Nephron (organoid): ENCODE measurements around the gene DNAAF3.

Source experiments
- H3K27ac Mint-ChIP-seq, 3 experiments: 2 replicates each; pipeline ENCODE4 v1.8.0; 2020; ENCODE audit warnings: mixed read lengths in 3 of 3, mild to moderate bottlenecking in 2 of 3, moderate library complexity in 1 of 3
- H3K27me3 Mint-ChIP-seq: 2 replicates; pipeline ENCODE4 v1.8.0; 2021; ENCODE audit warnings: low read depth, mild to moderate bottlenecking, moderate library complexity, mixed read lengths
- H3K36me3 Mint-ChIP-seq: 2 replicates; pipeline ENCODE4 v1.8.0; 2020; ENCODE audit warnings: low read depth, mixed read lengths
- H3K4me1 Mint-ChIP-seq: 2 replicates; pipeline ENCODE4 v1.8.0; 2020; ENCODE audit warnings: mixed read lengths
- H3K4me3 Mint-ChIP-seq, 3 experiments: 2 replicates each; pipeline ENCODE4 v1.8.0; 2020; ENCODE audit warnings: mild to moderate bottlenecking in 3 of 3, mixed read lengths in 3 of 3, moderate library complexity in 2 of 3
- H3K9me3 Mint-ChIP-seq: 2 replicates; pipeline ENCODE4 v1.8.0; 2020; ENCODE audit warnings: mixed read lengths
- TF ChIP-seq, protein P1 (sequence below), 3 experiments: fragments of 200-600 bp; sonication (generic); IDR thresholded peaks; one replicate each; pipeline ENCODE4 v1.5.0; 2021; ENCODE audit warnings: antibody characterized with exemption in 3 of 3; ENCODE audit not compliant: unreplicated experiment in 3 of 3

DNAAF3 gene

DNA sequence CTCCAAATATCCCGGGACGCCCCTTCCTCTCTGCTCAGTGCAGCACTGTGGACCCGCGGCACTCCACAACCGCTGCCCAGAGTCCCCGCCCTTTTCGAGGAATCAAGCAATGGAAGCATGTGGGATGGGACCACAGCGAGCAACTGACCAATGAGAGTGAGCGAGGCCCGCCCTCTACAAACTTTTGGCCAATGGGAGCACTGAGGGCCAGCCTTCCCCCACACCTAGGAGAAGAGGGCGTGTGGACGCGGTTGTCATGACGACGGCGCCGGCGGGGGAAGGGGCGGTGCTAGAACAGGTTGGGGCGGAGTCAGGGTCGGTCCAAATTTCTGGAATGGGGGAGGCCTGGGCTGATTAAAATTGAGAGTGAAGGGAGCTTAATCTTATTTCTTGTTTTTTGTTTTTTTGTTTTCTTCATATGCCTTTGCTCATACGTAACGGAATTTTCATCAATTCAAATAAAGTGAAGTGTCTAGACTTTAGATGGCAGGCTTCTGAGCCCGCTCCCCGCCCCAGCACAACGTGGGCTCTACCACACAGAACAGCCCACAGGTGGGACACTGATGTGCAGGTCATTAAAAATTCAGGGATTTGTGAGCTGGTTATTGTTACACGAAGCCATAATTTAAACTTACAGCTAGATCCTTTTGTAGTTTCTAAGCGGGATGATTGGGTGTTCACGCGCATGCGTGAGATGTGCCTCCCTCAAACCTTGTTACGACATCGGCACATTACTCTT is at the start of gene DNAAF3:
DNAAF3 (minus strand) TSS at position 84 of the 739 bp plus-strand sequence. CDS start 200 bp downstream, outside the sequence.
- H3K27ac Mint-ChIP-seq = peak within 1 kb of the TSS; percentile 91 to 95 (median 95)
- peaks cover 3% of the 10 kb centered on the region for H3K9me3 Mint-ChIP-seq
- TF ChIP-seq, protein P1, sequence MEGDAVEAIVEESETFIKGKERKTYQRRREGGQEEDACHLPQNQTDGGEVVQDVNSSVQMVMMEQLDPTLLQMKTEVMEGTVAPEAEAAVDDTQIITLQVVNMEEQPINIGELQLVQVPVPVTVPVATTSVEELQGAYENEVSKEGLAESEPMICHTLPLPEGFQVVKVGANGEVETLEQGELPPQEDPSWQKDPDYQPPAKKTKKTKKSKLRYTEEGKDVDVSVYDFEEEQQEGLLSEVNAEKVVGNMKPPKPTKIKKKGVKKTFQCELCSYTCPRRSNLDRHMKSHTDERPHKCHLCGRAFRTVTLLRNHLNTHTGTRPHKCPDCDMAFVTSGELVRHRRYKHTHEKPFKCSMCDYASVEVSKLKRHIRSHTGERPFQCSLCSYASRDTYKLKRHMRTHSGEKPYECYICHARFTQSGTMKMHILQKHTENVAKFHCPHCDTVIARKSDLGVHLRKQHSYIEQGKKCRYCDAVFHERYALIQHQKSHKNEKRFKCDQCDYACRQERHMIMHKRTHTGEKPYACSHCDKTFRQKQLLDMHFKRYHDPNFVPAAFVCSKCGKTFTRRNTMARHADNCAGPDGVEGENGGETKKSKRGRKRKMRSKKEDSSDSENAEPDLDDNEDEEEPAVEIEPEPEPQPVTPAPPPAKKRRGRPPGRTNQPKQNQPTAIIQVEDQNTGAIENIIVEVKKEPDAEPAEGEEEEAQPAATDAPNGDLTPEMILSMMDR (IDR thresholded peaks at IDR 0.05; ENCODE audit: unreplicated experiment in 3 of 3) = no peak
- peaks cover 61% of the 10 kb centered on the region for H3K27me3 Mint-ChIP-seq
- no peaks in the 10 kb centered on the region for H3K36me3 Mint-ChIP-seq
- H3K4me3 Mint-ChIP-seq = peak within 1 kb of the TSS; percentile 87 to 93 (median 92)
- H3K4me1 Mint-ChIP-seq = no peaks in the 10 kb centered on the region

DNA sequence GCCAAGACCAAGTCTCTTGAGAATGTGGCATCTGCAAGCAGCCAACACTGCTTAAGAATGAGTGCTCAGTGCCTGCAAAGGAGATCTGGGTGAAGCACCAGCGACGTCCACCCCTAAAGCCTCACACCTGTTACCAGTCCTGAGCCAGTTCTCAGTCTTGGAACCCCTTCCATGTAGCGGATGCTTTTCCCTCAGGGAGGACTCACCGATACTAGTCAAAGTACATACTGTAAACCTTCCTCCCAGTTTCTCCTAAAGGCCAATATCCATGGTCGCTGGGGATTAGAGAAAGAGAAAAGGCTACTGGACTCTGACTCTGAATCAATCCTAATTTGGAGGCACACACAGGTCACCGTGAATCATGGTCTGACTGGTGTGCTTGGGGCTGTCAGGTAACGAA is 47.1 kb upstream of the DNAAF3 start:
- H3K27me3 Mint-ChIP-seq = peaks cover 14% of the 10 kb centered on the region
- H3K4me3 Mint-ChIP-seq = no peak overlapping the region
- peaks cover 10% of the 10 kb centered on the region for H3K4me1 Mint-ChIP-seq
- TF ChIP-seq, protein P1 (IDR thresholded peaks at IDR 0.05; ENCODE audit: unreplicated experiment in 3 of 3) = no peak
- H3K27ac Mint-ChIP-seq = no peak overlapping the region
- H3K36me3 Mint-ChIP-seq = no peaks in the 10 kb centered on the region
- peaks cover 13% of the 10 kb centered on the region for H3K9me3 Mint-ChIP-seq

DNA sequence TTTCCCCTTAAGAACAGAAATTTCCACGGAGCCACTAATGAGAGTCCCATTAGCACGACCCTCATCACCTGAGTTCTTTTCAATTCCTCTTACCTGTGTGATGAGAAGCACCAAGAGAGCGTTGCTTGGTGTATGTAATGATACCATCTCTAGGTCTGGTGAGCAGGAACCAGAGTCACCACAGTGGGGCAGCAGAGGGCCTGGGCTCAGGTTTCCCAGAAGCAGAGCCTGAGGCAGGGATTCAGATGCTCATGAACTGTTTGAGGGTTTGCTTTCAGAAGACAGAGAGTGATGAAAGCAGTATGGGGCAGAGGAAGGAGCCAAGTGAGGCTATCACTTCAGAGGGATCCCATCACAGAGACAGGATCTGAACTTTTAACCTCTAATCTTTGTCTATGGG is 46.0 kb upstream of the DNAAF3 start:
- H3K36me3 Mint-ChIP-seq = no peaks in the 10 kb centered on the region
- peaks cover 14% of the 10 kb centered on the region for H3K27me3 Mint-ChIP-seq
- H3K4me1 Mint-ChIP-seq = peaks cover 11% of the 10 kb centered on the region
- peaks cover 13% of the 10 kb centered on the region for H3K9me3 Mint-ChIP-seq
- TF ChIP-seq, protein P1 (IDR thresholded peaks at IDR 0.05; ENCODE audit: unreplicated experiment in 3 of 3) = no peak
- H3K4me3 Mint-ChIP-seq = no peak overlapping the region
- no peak overlapping the region for H3K27ac Mint-ChIP-seq

DNA sequence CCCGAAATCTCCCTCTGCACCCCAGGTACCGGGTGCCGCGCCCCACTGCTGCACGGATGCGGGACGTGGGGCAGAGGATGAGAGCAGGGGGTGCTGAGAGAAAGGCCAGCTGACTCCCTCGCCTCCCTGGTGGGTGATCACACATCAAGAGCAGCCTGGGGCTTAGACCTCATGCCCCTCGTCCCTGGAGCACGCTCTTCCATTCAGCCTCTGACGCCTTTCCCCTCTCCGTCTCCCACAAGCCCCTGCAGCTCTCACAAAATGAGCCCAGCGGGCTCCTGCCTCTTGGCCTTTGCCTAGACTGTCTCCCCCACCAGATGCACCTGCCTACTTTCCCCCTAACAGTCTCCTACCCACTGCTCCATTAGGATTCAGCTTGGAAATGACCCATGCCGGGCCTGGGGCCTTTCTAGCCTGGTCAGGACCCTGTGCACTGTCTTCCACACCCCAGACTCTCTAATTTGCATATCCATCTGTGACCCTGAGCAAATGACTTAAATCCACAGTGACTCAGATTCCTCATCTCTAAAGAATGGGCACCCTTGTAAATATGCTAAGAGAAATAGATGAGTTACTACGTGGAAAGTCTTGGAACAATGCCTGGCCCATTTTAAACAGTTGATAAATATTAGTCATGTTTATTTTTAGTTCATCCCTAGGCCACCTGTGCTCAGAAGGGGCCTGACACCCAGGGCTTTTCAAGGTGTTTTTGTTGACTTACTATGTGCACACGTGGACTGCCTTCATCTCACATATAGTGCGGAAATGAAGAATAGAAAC is 43.5 kb upstream of the DNAAF3 start:
- H3K27me3 Mint-ChIP-seq = peaks cover 12% of the 10 kb centered on the region

DNA sequence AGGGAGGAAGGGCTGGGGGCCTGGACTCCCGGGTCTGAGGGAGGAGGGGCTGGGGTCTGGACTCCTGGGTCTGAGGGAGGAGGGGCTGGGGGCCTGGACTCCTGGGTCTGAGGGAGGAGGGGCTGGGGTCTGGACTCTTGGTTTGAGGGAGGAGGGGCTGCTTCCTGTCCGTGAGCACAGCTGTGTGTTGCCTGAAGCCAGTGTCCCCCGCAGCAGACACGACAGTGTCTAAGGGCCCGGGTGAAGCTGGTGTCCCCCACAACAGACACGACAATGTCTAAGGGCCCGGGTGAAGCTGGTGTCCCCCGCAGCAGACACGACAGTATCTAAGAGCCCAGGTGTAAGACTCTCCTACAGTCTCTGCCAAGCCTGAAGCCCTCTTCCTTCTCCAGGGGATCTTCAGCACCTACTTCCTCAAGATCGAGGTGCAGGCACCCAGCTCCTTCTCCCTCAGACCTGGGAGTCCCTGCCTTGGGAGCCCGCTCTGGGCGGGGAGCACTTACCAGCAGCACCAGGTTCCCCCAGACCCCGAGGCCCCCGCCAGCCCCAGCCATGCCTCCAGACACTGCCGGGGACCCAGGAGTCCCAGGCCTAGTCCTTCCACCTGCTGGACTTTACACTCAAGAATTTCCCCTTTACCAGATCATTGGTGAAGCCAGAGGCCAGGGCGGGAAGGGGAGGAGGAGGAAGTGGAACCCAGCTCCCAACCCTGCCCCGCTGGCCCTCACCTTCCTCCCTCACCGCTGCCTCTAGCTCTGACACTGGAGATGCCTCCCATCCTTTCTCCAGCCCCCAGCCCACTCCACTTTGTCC is 42.7 kb upstream of the DNAAF3 start, which contains the start of gene PTPRH:
PTPRH (minus strand) TSS at position 622 of the 813 bp plus-strand sequence; CDS start at position 554, 68 bp downstream.
- no peaks in the 10 kb centered on the region for H3K36me3 Mint-ChIP-seq
- peak within 1 kb of the TSS in 1 of 3 experiments; percentile 44 for H3K4me3 Mint-ChIP-seq
- TF ChIP-seq, protein P1 (IDR thresholded peaks at IDR 0.05; ENCODE audit: unreplicated experiment in 3 of 3) = no peak
- H3K27ac Mint-ChIP-seq = no peak within 1 kb of the TSS
- H3K4me1 Mint-ChIP-seq = peaks cover 11% of the 10 kb centered on the region
- H3K9me3 Mint-ChIP-seq = peaks cover 4% of the 10 kb centered on the region
- peaks cover 14% of the 10 kb centered on the region for H3K27me3 Mint-ChIP-seq

More for the DNA sequence above, 43.5 kb upstream of the DNAAF3 start:
- peaks cover 11% of the 10 kb centered on the region for H3K4me1 Mint-ChIP-seq
- no peaks in the 10 kb centered on the region for H3K36me3 Mint-ChIP-seq
- H3K27ac Mint-ChIP-seq = no peak overlapping the region
- H3K9me3 Mint-ChIP-seq = peaks cover 4% of the 10 kb centered on the region
- TF ChIP-seq, protein P1 (IDR thresholded peaks at IDR 0.05; ENCODE audit: unreplicated experiment in 3 of 3) = no peak
- H3K4me3 Mint-ChIP-seq = no peak overlapping the region
